ENCODE data around the gene SLC16A8.

DNA sequence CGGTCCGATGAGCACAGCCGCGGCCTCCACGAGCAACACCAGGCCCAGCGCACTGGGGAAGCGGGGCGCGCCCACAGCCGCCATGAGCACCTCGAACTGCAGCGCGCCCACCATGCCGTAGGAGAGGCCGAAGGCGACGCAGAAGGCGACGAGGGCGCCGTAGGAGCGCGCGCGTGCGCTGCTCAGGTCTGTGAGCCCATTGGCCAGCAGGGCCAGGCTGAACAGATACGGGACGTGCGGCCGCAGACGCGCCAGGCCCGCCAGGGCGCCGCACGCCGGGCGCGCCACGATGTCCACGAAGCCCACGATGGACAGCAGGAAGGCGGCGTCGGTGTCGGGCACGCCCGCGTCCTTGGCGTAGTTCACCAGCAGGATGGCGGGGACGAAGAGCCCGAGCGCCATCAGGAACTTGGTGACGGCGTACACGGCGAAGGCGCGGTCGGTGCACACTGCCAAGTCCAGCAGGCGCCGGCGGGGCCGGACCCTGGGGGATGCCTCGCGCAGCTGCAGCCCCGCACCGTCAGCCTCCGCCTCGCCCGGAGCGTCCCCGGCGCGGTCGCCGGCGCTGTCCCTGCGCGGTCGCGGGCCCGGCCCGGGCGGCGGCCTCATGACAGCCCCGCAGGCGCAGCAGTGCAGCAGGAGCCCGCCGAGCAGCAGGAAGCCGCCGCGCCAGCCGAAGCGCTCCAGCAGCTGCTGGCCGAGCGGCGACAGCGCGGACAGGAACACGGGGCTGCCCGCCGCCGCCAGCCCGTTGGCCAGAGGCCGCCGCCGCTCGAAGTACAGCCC, 2.9 kb downstream of the SLC16A8 start:
- TF ChIP-seq, protein P1, sequence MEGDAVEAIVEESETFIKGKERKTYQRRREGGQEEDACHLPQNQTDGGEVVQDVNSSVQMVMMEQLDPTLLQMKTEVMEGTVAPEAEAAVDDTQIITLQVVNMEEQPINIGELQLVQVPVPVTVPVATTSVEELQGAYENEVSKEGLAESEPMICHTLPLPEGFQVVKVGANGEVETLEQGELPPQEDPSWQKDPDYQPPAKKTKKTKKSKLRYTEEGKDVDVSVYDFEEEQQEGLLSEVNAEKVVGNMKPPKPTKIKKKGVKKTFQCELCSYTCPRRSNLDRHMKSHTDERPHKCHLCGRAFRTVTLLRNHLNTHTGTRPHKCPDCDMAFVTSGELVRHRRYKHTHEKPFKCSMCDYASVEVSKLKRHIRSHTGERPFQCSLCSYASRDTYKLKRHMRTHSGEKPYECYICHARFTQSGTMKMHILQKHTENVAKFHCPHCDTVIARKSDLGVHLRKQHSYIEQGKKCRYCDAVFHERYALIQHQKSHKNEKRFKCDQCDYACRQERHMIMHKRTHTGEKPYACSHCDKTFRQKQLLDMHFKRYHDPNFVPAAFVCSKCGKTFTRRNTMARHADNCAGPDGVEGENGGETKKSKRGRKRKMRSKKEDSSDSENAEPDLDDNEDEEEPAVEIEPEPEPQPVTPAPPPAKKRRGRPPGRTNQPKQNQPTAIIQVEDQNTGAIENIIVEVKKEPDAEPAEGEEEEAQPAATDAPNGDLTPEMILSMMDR (IDR thresholded peaks at IDR 0.05): no peak
- peak; percentile 63 for TF ChIP-seq EZH2 (IDR thresholded peaks at IDR 0.05)
